Measurements from ENCODE around the gene C1orf167.

Gene C1orf167

GRCh38 chr1:11761285-11761684, 708 bp upstream of the C1orf167 start:
- no peak for DNase-seq (ENCODE audit: low read depth)

- DNase-seq (ENCODE audit: low read depth), result no peak
Measured at GRCh38 chr1:11764115-11764514, 2.1 kb downstream of the C1orf167 start.

- no peak for DNase-seq (ENCODE audit: low read depth)
Measured at GRCh38 chr1:11764519-11764918, 2.5 kb downstream of the C1orf167 start.

- DNase-seq (ENCODE audit: low read depth), result no peak
Measured at GRCh38 chr1:11765661-11766428, 3.9 kb downstream of the C1orf167 start.

- no peak for DNase-seq (ENCODE audit: low read depth)
Measured at GRCh38 chr1:11766429-11766776, 4.4 kb downstream of the C1orf167 start.

GRCh38 chr1:11767922-11768704, 6.1 kb downstream of the C1orf167 start:
- DNase-seq (ENCODE audit: low read depth), result peak; percentile 80

- peak; percentile 19 for DNase-seq (ENCODE audit: low read depth)
Measured at GRCh38 chr1:11768821-11769220, 6.8 kb downstream of the C1orf167 start.

GRCh38 chr1:11769274-11769673, 7.3 kb downstream of the C1orf167 start:
- no peak for DNase-seq (ENCODE audit: low read depth)

- DNase-seq (ENCODE audit: low read depth), result peak; percentile 27
Measured at GRCh38 chr1:11770011-11770410, 8.0 kb downstream of the C1orf167 start.

GRCh38 chr1:11771481-11772043, 9.6 kb downstream of the C1orf167 start:
- DNase-seq (ENCODE audit: low read depth), result no peak

GRCh38 chr1:11772458-11772857, 10.5 kb downstream of the C1orf167 start:
- DNase-seq (ENCODE audit: low read depth), result no peak

GRCh38 chr1:11774753-11775152, 12.8 kb downstream of the C1orf167 start:
- no peak for DNase-seq (ENCODE audit: low read depth)

GRCh38 chr1:11777658-11778322, 15.8 kb downstream of the C1orf167 start:
- no peak for DNase-seq (ENCODE audit: low read depth)

- no peak for DNase-seq (ENCODE audit: low read depth)
Measured at GRCh38 chr1:11778336-11778735, 16.3 kb downstream of the C1orf167 start.

- DNase-seq (ENCODE audit: low read depth), result no peak
Measured at GRCh38 chr1:11778844-11779623, 17.0 kb downstream of the C1orf167 start.

- no peak for DNase-seq (ENCODE audit: low read depth)
Measured at GRCh38 chr1:11779715-11780379, 17.9 kb downstream of the C1orf167 start.

- no peak for DNase-seq (ENCODE audit: low read depth)
Measured at GRCh38 chr1:11780380-11781147, 18.6 kb downstream of the C1orf167 start.

- peak; percentile 19 for DNase-seq (ENCODE audit: low read depth)
Measured at GRCh38 chr1:11781297-11781696, 19.3 kb downstream of the C1orf167 start.

- no peak for DNase-seq (ENCODE audit: low read depth)
Measured at GRCh38 chr1:11782127-11782708, 20.2 kb downstream of the C1orf167 start.

GRCh38 chr1:11783556-11783955, 21.6 kb downstream of the C1orf167 start:
- no peak for DNase-seq (ENCODE audit: low read depth)

Data from fibroblast of gingiva (primary cell).